ENCODE results near the gene RNASEH2A. TPM values are rescaled to one million over a fixed set of nuclear protein-coding genes. Genes with fewer than 3 reads are reported as not detected.

The RNASEH2A gene
- total and polyA plus RNA-seq, 2 of the 13 experiments (the other 11 are each of a cell fraction or from before 2014, with no cell fraction given), result 25.1 to 35.8 TPM

DNA sequence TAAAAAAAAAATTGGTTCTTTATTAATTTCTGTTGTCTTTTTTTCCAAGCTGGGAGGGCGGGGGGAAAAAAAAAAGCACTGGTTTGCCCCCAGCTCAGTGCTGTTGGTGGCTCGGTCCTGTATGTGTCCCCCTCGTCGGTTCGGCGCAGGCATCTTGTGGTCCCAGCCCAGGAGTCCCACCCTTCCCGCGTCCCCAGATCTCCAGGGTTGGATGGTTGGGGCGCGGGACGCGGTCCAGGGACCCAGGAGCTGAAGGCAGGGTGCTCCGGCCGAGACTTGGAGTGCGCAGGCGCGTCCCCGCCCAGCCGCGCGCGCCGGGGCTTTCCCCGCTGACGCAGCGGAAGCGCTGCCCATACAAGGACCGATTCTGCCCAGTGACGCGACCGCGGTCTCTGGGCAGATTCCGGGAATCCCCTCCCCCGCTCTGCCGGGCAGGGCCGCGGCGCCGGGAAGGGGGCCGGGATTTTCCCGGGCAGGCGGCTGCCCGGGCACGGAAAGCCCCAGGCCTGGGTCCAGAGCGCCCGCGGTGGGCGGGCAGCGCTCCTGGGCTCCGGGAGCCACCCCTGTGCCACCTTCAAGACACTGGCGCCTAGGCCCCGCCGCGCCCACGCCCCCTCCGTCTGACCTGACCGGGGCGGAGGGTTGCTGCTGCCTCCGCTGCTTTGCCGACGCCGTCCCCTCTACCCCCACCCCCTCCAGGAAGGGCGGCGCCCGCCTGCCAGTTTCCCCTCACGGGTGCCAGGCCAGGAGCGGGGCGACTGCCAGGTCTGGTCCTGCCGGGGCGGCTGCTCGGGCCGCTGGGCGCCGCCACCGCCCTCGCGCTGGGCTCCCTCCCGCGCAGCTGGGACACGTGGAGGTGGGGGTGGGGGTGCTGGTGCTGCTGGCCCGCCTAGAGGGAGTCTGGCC is 12.8 kb upstream of the RNASEH2A start (continued):
- TF ChIP-seq ADNP (CRISPR knock-in tag; IDR thresholded peaks at IDR 0.05) (no peak), ZFP36L1 (CRISPR knock-in tag; IDR thresholded peaks at IDR 0.05) (no peak), MXI1 (IDR thresholded peaks at IDR 0.05; ENCODE audit: borderline replicate concordance, low read depth, low read length) (peak; percentile 58; the same call in 1 of the 3 replicates), YEATS4 (CRISPR knock-in tag; IDR thresholded peaks at IDR 0.05; ENCODE audit: borderline replicate concordance) (no peak; the same call in 1 of the 2 replicates), NR2C2 (CRISPR knock-in tag; IDR thresholded peaks at IDR 0.05; ENCODE audit: borderline replicate concordance) (no peak), ZNF460 (CRISPR knock-in tag; IDR thresholded peaks at IDR 0.05; ENCODE audit: borderline replicate concordance) (no peak), ZNF570 (CRISPR knock-in tag; IDR thresholded peaks at IDR 0.05; ENCODE audit: borderline replicate concordance) (no peak), MEIS2 (CRISPR knock-in tag; IDR thresholded peaks at IDR 0.05) (no peak; the same call in 1 of the 2 replicates), WIZ (CRISPR knock-in tag; IDR thresholded peaks at IDR 0.05) (no peak), ZNF10 (CRISPR knock-in tag; IDR thresholded peaks at IDR 0.05; ENCODE audit: borderline replicate concordance, low read depth) (no peak), GABPB1 (CRISPR knock-in tag; IDR thresholded peaks at IDR 0.05) (peak; percentile 85), ZBTB34 (CRISPR knock-in tag; IDR thresholded peaks at IDR 0.05) (no peak), TFE3 (CRISPR knock-in tag; IDR thresholded peaks at IDR 0.05) (0 out of 2 replicates have a peak, but pooled peaks have one; percentile 53)
- TF ChIP-seq, protein P1, sequence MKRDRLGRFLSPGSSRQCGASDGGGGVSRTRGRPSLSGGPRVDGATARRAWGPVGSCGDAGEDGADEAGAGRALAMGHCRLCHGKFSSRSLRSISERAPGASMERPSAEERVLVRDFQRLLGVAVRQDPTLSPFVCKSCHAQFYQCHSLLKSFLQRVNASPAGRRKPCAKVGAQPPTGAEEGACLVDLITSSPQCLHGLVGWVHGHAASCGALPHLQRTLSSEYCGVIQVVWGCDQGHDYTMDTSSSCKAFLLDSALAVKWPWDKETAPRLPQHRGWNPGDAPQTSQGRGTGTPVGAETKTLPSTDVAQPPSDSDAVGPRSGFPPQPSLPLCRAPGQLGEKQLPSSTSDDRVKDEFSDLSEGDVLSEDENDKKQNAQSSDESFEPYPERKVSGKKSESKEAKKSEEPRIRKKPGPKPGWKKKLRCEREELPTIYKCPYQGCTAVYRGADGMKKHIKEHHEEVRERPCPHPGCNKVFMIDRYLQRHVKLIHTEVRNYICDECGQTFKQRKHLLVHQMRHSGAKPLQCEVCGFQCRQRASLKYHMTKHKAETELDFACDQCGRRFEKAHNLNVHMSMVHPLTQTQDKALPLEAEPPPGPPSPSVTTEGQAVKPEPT (CRISPR knock-in tag; IDR thresholded peaks at IDR 0.05; ENCODE audit: low read depth), result no peak
- TF ChIP-seq, protein P2, sequence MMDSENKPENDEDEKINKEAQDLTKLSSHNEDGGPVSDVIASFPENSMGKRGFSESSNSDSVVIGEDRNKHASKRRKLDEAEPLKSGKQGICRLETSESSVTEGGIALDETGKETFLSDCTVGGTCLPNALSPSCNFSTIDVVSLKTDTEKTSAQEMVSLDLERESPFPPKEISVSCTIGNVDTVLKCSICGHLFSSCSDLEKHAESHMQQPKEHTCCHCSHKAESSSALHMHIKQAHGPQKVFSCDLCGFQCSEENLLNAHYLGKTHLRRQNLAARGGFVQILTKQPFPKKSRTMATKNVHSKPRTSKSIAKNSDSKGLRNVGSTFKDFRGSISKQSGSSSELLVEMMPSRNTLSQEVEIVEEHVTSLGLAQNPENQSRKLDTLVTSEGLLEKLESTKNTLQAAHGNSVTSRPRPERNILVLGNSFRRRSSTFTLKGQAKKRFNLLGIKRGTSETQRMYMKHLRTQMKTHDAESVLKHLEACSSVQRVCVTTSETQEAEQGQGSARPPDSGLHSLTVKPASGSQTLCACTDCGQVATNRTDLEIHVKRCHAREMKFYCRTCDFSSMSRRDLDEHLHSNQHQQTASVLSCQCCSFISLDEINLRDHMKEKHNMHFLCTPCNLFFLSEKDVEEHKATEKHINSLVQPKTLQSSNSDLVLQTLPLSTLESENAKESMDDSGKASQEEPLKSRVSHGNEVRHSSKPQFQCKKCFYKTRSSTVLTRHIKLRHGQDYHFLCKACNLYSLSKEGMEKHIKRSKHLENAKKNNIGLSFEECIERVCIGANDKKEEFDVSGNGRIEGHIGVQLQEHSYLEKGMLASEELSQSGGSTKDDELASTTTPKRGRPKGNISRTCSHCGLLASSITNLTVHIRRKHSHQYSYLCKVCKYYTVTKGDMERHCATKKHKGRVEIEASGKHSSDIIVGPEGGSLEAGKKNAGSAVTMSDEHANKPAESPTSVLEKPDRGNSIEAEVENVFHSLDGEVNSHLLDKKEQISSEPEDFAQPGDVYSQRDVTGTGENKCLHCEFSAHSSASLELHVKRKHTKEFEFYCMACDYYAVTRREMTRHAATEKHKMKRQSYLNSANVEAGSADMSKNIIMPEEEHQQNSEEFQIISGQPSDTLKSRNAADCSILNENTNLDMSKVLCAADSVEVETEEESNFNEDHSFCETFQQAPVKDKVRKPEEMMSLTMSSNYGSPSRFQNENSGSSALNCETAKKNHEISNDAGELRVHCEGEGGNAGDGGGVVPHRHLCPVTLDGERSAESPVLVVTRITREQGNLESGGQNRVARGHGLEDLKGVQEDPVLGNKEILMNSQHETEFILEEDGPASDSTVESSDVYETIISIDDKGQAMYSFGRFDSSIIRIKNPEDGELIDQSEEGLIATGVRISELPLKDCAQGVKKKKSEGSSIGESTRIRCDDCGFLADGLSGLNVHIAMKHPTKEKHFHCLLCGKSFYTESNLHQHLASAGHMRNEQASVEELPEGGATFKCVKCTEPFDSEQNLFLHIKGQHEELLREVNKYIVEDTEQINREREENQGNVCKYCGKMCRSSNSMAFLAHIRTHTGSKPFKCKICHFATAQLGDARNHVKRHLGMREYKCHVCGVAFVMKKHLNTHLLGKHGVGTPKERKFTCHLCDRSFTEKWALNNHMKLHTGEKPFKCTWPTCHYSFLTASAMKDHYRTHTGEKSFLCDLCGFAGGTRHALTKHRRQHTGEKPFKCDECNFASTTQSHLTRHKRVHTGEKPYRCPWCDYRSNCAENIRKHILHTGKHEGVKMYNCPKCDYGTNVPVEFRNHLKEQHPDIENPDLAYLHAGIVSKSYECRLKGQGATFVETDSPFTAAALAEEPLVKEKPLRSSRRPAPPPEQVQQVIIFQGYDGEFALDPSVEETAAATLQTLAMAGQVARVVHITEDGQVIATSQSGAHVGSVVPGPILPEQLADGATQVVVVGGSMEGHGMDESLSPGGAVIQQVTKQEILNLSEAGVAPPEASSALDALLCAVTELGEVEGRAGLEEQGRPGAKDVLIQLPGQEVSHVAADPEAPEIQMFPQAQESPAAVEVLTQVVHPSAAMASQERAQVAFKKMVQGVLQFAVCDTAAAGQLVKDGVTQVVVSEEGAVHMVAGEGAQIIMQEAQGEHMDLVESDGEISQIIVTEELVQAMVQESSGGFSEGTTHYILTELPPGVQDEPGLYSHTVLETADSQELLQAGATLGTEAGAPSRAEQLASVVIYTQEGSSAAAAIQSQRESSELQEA (CRISPR knock-in tag; IDR thresholded peaks at IDR 0.05; ENCODE audit: not compliant biosample characterization), result no peak
